ENCODE measurements around the gene ZDHHC8. TPM values are rescaled to one million over a fixed set of nuclear protein-coding genes. Genes with fewer than 3 reads are reported as not detected.
A peak's percentile ranks its signal among the peaks of the same experiment; 100 is the strongest.

The ZDHHC8 gene
- polyA plus RNA-seq, 12 donors = 31.6 to 62.1 (median 37.2) TPM; not detected in 1

- no peak for DNase-seq
These were observed 19.6 kb upstream of the ZDHHC8 start for GRCh38 chr22:20111689-20112622.

GRCh38 chr22:20112623-20113511 lies 18.7 kb upstream of the ZDHHC8 start:
- no peak for DNase-seq

- no peak for DNase-seq
These were observed 17.9 kb upstream of the ZDHHC8 start for GRCh38 chr22:20113551-20114310.

GRCh38 chr22:20114506-20115475 lies 16.8 kb upstream of the ZDHHC8 start:
- DNase-seq = no peak

- no peak for DNase-seq
These were observed 15.8 kb upstream of the ZDHHC8 start, which contains the start of gene RANBP1 for GRCh38 chr22:20115691-20116375. RANBP1 (plus strand) TSS chr22:20116104; CDS start chr22:20116185, 81 bp downstream.

- DNase-seq = no peak
These were observed 15.1 kb upstream of the ZDHHC8 start for GRCh38 chr22:20116376-20116950.

GRCh38 chr22:20116951-20117632 lies 14.5 kb upstream of the ZDHHC8 start, which contains the start of gene TRMT2A:
TRMT2A (minus strand) TSS chr22:20117226; CDS start chr22:20116906, 320 bp downstream.
- DNase-seq = peak; percentile 99

GRCh38 chr22:20117633-20118299 lies 13.8 kb upstream of the ZDHHC8 start:
- DNase-seq = no peak

GRCh38 chr22:20118300-20119020 lies 13.1 kb upstream of the ZDHHC8 start:
- no peak for DNase-seq

- no peak for DNase-seq
These were observed 9.7 kb upstream of the ZDHHC8 start for GRCh38 chr22:20121856-20122415.

GRCh38 chr22:20123366-20124082 lies 8.1 kb upstream of the ZDHHC8 start:
- no peak for DNase-seq

GRCh38 chr22:20124083-20124787 lies 7.4 kb upstream of the ZDHHC8 start:
- no peak for DNase-seq

- DNase-seq = no peak
These were observed 6.1 kb upstream of the ZDHHC8 start for GRCh38 chr22:20125201-20126174.

- no peak for DNase-seq
These were observed 5.1 kb upstream of the ZDHHC8 start for GRCh38 chr22:20126284-20127029.

All from muscle of arm (tissue), 12 donors.